Upper lobe of left lung (tissue), 4 donors: ENCODE data around the gene DCANP1.

Experiments
- CTCF ChIP-seq, 6 experiments: fragments of 450-650 bp in 4 of 6; fragments of 200-600 bp in 2 of 6; sonication (generic) in 2 of 6; IDR thresholded peaks; one replicate each; pipeline ENCODE4 v1.5.1; 2016 to 2019; ENCODE audit warnings: antibody characterized with exemption in 6 of 6
- POLR2AphosphoS5 ChIP-seq, 2 donors: sonication (generic); formaldehyde crosslinking; IDR thresholded peaks; one replicate each; pipeline ENCODE4 v1.5.1; 2017; ENCODE audit warnings: antibody characterized with exemption in 2 of 2

- no peak for TF ChIP-seq CTCF (IDR thresholded peaks at IDR 0.05)
- no peak for TF ChIP-seq POLR2AphosphoS5 (IDR thresholded peaks at IDR 0.05)
Observed at GRCh38 chr5:135395451-135395850, 51.7 kb downstream of the DCANP1 start.
